Loucy (cell line): Measurements from ENCODE around the gene URI1.

Experiments
- CTCF ChIP-seq: fragments of 200-600 bp; sonication (generic); conservative IDR thresholded peaks from 2 replicates; pipeline ENCODE4 v1.5.1; 2014; ENCODE audit warnings: mild to moderate bottlenecking, antibody characterized with exemption, low read length
- EZH2phosphoT487 ChIP-seq: fragments of 200-600 bp; IDR thresholded peaks from 2 replicates; pipeline ENCODE4 v1.6.1; 2018; ENCODE audit warnings: antibody characterized with exemption, mild to moderate bottlenecking, moderate library complexity, borderline replicate concordance

- TF ChIP-seq EZH2phosphoT487, result no peak
- TF ChIP-seq CTCF, result no peak
Measured at GRCh38 chr19:30026933-30027332, 84.9 kb downstream of the URI1 start.
